K562 treated with DMSO at 1 percent for 12 hours (cell line): ENCODE data around the gene HRH4. TPM values are rescaled to one million over a fixed set of nuclear protein-coding genes. Genes with fewer than 3 reads are reported as not detected.

Experiments
- total RNA-seq: library from RNA; unstranded; fragments of 300-600 nt; gene quantifications from 2 replicates; pipeline ENCODE4 v1.2.3, GENCODE V29; 2022; ENCODE audit not compliant: insufficient read depth

HRH4 gene, protein sequence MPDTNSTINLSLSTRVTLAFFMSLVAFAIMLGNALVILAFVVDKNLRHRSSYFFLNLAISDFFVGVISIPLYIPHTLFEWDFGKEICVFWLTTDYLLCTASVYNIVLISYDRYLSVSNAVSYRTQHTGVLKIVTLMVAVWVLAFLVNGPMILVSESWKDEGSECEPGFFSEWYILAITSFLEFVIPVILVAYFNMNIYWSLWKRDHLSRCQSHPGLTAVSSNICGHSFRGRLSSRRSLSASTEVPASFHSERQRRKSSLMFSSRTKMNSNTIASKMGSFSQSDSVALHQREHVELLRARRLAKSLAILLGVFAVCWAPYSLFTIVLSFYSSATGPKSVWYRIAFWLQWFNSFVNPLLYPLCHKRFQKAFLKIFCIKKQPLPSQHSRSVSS
- total RNA-seq, result not detected in 2 replicates

DNA sequence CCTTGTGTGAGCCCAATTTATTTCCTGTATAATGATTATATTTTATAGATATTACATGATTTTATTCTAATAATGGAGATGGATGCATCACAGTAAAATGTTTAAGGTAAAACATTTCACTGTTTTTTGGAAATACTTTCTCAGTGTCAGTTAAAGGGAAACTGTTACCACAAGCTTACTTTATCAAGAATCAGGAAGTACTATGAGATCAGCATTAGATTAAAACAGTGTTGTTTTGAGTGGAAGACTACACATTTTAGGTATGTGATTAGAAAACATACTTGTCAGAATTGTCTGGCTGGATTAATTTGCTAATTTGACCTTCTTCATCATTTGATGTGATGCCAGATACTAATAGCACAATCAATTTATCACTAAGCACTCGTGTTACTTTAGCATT lies at the start of gene HRH4:
Gene HRH4 (plus strand): TSS at position 250 of the 400 bp plus-strand sequence. CDS start 92 bp downstream, at position 342.

DNA sequence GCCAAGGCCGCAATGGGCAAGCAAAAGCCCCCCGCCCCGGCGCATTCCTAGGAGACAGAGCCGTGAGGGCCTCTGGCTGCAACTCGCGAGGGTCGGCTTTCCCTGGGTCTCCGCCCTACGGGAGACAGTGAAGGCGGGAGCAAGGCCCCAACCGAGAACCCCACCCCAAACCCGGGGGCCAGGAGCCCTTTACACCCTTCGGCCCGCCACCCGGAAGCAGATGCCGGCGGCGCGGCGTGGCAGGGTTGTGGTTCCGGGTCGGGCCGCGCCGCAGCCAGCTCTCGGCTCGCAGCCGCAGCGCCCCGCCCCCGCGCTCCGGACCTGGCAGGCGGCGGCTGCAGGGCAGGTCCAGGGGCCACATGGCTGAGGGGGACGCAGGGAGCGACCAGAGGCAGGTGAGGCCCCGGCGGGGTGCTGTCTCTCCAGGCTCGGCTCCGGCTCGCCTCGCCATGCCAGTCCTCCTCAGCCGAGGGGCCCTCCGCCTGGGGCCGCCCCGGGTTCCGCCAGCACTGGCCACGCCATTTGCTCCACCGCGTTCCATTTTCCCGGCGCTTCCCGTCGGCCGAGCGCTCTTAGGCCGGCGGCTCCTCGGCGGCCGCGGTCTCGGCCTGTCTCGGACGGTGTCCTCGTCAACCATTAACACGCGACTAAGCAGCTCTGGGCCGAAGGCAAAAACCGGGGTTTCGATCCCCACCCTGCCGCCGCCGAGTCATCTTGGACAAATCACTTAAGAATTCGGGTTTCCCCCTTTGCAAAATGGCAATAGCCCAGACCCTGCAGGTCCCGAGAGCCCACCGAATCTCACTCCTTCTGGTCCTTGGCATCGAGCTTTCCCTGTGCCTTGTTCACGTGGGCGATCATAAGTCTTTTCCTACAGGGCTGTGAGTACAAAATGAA lies 33.8 kb upstream of the HRH4 start, which contains the start of gene IMPACT:
Gene IMPACT (plus strand): TSS at position 273 of the 897 bp plus-strand sequence. CDS start 87 bp downstream, at position 360.

Other genes with a start within 250 kb of the HRH4 start
- not detected in 2 replicates for gene OSBPL1A, start 62.8 kb upstream of the HRH4 start, total RNA-seq
- 2.8 and 8.2 TPM in 2 replicates for gene IMPACT, start 34.0 kb upstream of the HRH4 start, total RNA-seq